Renal cortex interstitium (tissue), 11 donors: Measurements from ENCODE around the gene ADORA3. TPM values are rescaled to one million over a fixed set of nuclear protein-coding genes. Genes with fewer than 3 reads are reported as not detected.

ENCODE experiments used
- DNase-seq, 11 donors: peaks; one replicate each; pipeline ENCODE4 v3.0.0-alpha.2; 2013; ENCODE audit warnings: low read depth in 9 of 11, low spot score in 4 of 11; ENCODE audit errors: extremely low read depth in 1 of 11
- polyA plus RNA-seq, 3 donors: library from polyadenylated mRNA; unstranded; fragments of 120-200 nt; gene quantifications; one replicate each; pipeline ENCODE4 v1.2.1, GENCODE V29; 2013; ENCODE audit not compliant: insufficient read length in 3 of 3

The ADORA3 gene
- polyA plus RNA-seq, 3 donors: 0.50 to 1.1 (median 0.50) TPM

GRCh38 chr1:111455642-111456031 is 47.8 kb downstream of the ADORA3 start:
- DNase-seq: no peak

GRCh38 chr1:111454859-111455641 is 48.4 kb downstream of the ADORA3 start:
- DNase-seq: no peak

DNA sequence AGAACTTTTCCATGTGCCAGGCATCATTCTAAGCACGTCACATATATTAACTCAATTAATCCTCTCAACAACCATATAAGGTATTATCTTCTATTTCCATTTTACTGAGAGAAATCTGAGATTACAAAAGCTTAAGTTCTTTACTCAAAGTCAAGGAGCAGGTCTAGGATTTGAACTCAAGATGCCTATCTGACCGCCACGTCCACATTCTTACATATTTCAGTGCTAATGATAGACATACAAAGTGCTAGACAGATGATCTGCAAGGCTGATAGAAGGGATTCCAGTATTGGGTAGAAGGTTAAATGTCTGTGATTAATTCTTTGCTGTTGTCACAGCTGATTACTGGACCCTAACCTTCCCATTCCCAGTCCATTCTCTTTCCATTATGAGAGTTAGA is 49.7 kb downstream of the ADORA3 start:
- no peak for DNase-seq

- DNase-seq: no peak
Measured at GRCh38 chr1:111452581-111452980, 50.9 kb downstream of the ADORA3 start.

DNA sequence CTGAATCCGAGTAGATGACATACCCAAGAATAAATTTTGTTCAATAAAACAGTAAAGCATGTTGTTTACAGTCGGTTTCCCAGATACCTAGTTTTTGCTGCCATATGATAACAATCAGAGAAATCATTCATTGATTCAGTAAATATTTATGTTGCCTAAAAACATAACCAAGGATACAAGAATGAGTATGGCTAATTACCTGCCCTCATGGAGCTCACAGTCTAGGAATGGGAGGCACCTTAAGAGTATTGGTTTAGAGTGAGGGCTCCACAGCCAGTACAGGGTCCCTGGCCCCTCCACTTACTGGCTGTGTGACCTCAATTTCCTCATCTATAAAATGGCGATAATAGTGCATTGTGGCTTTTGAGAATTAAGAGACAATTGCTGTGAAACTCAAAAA is 53.2 kb downstream of the ADORA3 start:
- no peak for DNase-seq

DNA sequence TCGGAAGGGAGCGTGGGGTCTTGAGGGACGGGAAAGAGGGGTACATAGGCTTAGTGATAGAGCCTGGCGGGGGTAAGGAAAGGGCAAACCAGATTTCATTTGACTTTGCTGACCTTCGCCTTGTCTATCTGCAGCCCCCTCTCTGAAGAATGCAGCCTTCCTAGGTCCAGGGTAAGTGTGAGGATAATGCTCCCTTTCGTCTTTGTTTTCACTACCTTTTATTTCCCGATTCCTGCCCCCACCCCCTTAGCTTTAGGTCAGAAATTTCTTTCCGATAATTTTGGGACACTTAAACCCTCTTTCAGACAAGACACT is 53.8 kb downstream of the ADORA3 start:
- DNase-seq: no peak

Other genes starting within 250 kb of the ADORA3 start
- not detected for gene CHIA, start 212.8 kb downstream of the ADORA3 start, polyA plus RNA-seq
- gene OVGP1, start 75.9 kb downstream of the ADORA3 start, polyA plus RNA-seq: 1 to 10 TPM; 3.2 to 5.9 (median 3.8) TPM
- gene WDR77, start 54.4 kb downstream of the ADORA3 start, polyA plus RNA-seq: 10 to 100 TPM; 38.0 to 49.0 (median 40.7) TPM
- gene ATP5PB, start 54.2 kb downstream of the ADORA3 start, polyA plus RNA-seq: 100 to 1,000 TPM; 324 to 412 (median 381) TPM
- 1 to 10 TPM; 4.1 to 5.7 (median 4.6) TPM for gene C1orf162, start 29.6 kb downstream of the ADORA3 start, polyA plus RNA-seq
- gene TMIGD3, start within 50 bp of the ADORA3 start, polyA plus RNA-seq: 1 to 10 TPM; 1.0 to 1.7 (median 1.0) TPM
- gene RAP1A, start 116.2 kb upstream of the ADORA3 start, polyA plus RNA-seq: 10 to 100 TPM; 61.9 to 85.8 (median 70.8) TPM
- gene INKA2, start 235.8 kb upstream of the ADORA3 start, polyA plus RNA-seq: 1 to 10 TPM; 2.7 to 3.8 (median 3.6) TPM